ENCODE measurements around the gene UTS2R.

The UTS2R gene

GRCh38 chr17:82334622-82335394 is 36.8 kb upstream of the UTS2R start:
- Histone ChIP-seq H3K23ac (ENCODE audit: low read length) (no peak overlapping the region), H4K12ac (ENCODE audit: low read depth, low read length) (no peak overlapping the region), H3K4me1 (ENCODE audit: control insufficient read depth in 1 of 2, insufficient read depth in 2 of 2, low read length in 2 of 2) (peaks cover 20 to 25% of the 10 kb centered on the region in 2 experiments), H3K4me3 (ENCODE audit: low read depth, low read length) (peak overlapping the region; percentile 12), H3K18ac (ENCODE audit: low read length) (no peak overlapping the region), H2AK5ac (ENCODE audit: low read length) (no peak overlapping the region), H2BK5ac (ENCODE audit: low read depth, low read length, poor library complexity) (no peak overlapping the region), H3K4ac (ENCODE audit: low read depth, low read length) (no peak overlapping the region), H2AFZ (ENCODE audit: insufficient read depth, low read length, poor library complexity) (no peak overlapping the region), H3K79me2 (ENCODE audit: control insufficient read depth, insufficient read depth, low read length, poor library complexity) (peaks cover 8% of the 10 kb centered on the region), H4K91ac (ENCODE audit: low read depth, low read length) (no peak overlapping the region), H3K27me3 (ENCODE audit: insufficient read depth, low read length) (peaks cover 29% of the 10 kb centered on the region), H3K79me1 (ENCODE audit: low read length) (peaks cover 11% of the 10 kb centered on the region), H3K9me3 (ENCODE audit: insufficient read depth, low read depth, low read length) (peaks cover 8% of the 10 kb centered on the region), H3K27ac (ENCODE audit: low read depth, low read length) (no peak overlapping the region), H3K9ac (ENCODE audit: low read length) (no peak overlapping the region), H3K36me3 (ENCODE audit: control insufficient read depth in 1 of 2, insufficient read depth in 2 of 2, low read length in 2 of 2) (no peaks in the 10 kb centered on the region), H3K4me2 (ENCODE audit: low read length) (no peak overlapping the region), H3K14ac (ENCODE audit: low read length) (no peak overlapping the region), H2BK120ac (ENCODE audit: insufficient read depth, low read length, poor library complexity) (no peak overlapping the region), H2BK12ac (ENCODE audit: low read length) (no peak overlapping the region), H4K8ac (ENCODE audit: low read depth, low read length) (no peak overlapping the region)
- no peak for DNase-seq
- no CpG with 5 or more reads among the region's 16 CpGs for whole genome bisulfite sequencing (ENCODE audit: extremely low coverage, insufficient coverage, insufficient read length)

- H2BK120ac ChIP-seq (ENCODE audit: insufficient read depth, low read length, poor library complexity) = peak overlapping the region; percentile 85
- WGBS (ENCODE audit: extremely low coverage, insufficient coverage, insufficient read length) = no CpG with 5 or more reads among the region's 29 CpGs
- H3K27me3 ChIP-seq (ENCODE audit: insufficient read depth, low read length) = peaks cover 10% of the 10 kb centered on the region
- peak overlapping the region; percentile 96 for H2BK12ac ChIP-seq (ENCODE audit: low read length)
- H2AFZ ChIP-seq (ENCODE audit: insufficient read depth, low read length, poor library complexity) = peak overlapping the region; percentile 55
- peak overlapping the region; percentile 96 for H3K4ac ChIP-seq (ENCODE audit: low read depth, low read length)
- H3K14ac ChIP-seq (ENCODE audit: low read length) = peak overlapping the region; percentile 79
- peaks cover 11 to 16% of the 10 kb centered on the region in 2 experiments for H3K4me1 ChIP-seq (ENCODE audit: control insufficient read depth in 1 of 2, insufficient read depth in 2 of 2, low read length in 2 of 2)
- peaks cover 11% of the 10 kb centered on the region for H3K79me1 ChIP-seq (ENCODE audit: low read length)
- peak overlapping the region; percentile 93 for H2AK5ac ChIP-seq (ENCODE audit: low read length)
- H4K91ac ChIP-seq (ENCODE audit: low read depth, low read length) = peak overlapping the region; percentile 89
- peak overlapping the region; percentile 2 for H3K9ac ChIP-seq (ENCODE audit: low read length)
- H3K18ac ChIP-seq (ENCODE audit: low read length) = peak overlapping the region; percentile 97
- peak overlapping the region; percentile 78 for H4K8ac ChIP-seq (ENCODE audit: low read depth, low read length)
- no peaks in the 10 kb centered on the region for H3K36me3 ChIP-seq (ENCODE audit: control insufficient read depth in 1 of 2, insufficient read depth in 2 of 2, low read length in 2 of 2)
- H4K12ac ChIP-seq (ENCODE audit: low read depth, low read length) = peak overlapping the region; percentile 29
- H3K79me2 ChIP-seq (ENCODE audit: control insufficient read depth, insufficient read depth, low read length, poor library complexity) = peaks cover 8% of the 10 kb centered on the region
- H3K9me3 ChIP-seq (ENCODE audit: insufficient read depth, low read depth, low read length) = peaks cover 13% of the 10 kb centered on the region
- peak overlapping the region; percentile 52 for H3K4me2 ChIP-seq (ENCODE audit: low read length)
- peak overlapping the region; percentile 58 for H2BK5ac ChIP-seq (ENCODE audit: low read depth, low read length, poor library complexity)
- H3K4me3 ChIP-seq (ENCODE audit: low read depth, low read length) = peak overlapping the region; percentile 42
- peak overlapping the region; percentile 75 for H3K27ac ChIP-seq (ENCODE audit: low read depth, low read length)
- no peak overlapping the region for H3K23ac ChIP-seq (ENCODE audit: low read length)
- DNase-seq = peak; percentile 43 to 65
These were observed 32.5 kb upstream of the UTS2R start for GRCh38 chr17:82338858-82339633.

DNA sequence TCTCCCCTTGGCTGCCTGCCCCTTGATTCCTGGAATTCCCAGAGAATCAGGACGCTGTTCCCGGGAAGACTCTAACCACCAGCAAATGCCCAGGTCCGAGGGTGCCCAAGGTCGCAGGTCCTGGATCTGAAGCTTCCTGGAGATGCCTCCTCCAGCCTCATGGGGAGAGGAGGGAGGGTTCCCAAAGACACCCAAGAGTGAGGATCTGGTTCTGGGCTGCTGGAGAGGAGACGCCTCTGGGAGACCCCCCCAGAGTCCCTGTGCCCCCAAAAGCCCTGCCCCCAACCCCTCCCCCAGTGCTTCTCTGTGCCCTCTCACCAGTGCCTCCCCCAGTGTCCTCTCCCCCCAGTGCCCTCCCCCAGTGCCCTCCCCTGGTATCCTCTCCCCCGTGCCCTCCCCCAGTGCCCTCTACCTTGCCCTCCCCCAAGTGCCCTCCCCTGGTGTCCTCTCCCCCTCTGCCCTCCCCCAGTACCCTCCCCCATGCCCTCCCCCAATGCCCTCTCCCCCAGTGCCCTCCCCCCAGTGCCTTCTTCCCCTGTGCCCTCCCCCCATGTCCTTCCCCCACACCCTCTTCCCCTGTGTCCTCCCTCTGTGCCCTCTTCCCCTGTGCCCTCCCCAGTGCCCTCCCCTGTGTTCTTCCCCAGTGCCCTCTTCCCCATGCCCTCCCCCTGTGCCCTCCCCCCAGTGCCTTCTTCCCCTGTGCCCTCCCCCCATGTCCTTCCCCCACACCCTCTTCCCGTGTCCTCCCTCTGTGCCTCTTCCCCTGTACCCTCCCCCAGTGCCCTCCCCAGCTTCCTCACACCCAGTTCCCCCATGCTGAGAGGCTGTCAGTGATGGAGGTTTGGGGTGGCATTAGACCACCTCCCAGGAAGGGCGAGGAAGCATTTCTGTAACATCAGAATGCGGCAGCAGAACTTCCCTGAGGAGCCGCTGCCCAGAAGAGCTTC is 31.7 kb upstream of the UTS2R start:
- no peaks in the 10 kb centered on the region for H3K36me3 ChIP-seq (ENCODE audit: control insufficient read depth in 1 of 2, insufficient read depth in 2 of 2, low read length in 2 of 2)
- peak overlapping the region; percentile 75 for H3K27ac ChIP-seq (ENCODE audit: low read depth, low read length)
- no CpG with 5 or more reads among the region's 10 CpGs for WGBS (ENCODE audit: extremely low coverage, insufficient coverage, insufficient read length)
- peaks cover 14 to 24% of the 10 kb centered on the region in 2 experiments for H3K4me1 ChIP-seq (ENCODE audit: control insufficient read depth in 1 of 2, insufficient read depth in 2 of 2, low read length in 2 of 2)
- peaks cover 1% of the 10 kb centered on the region for H3K27me3 ChIP-seq (ENCODE audit: insufficient read depth, low read length)
- DNase-seq = no peak
- H4K12ac ChIP-seq (ENCODE audit: low read depth, low read length) = peak overlapping the region; percentile 29
- peaks cover 14% of the 10 kb centered on the region for H3K79me1 ChIP-seq (ENCODE audit: low read length)
- H4K8ac ChIP-seq (ENCODE audit: low read depth, low read length) = peak overlapping the region; percentile 78
- no peak overlapping the region for H3K23ac ChIP-seq (ENCODE audit: low read length)
- peak overlapping the region; percentile 93 for H2AK5ac ChIP-seq (ENCODE audit: low read length)
- H2AFZ ChIP-seq (ENCODE audit: insufficient read depth, low read length, poor library complexity) = peak overlapping the region; percentile 55
- peaks cover 8% of the 10 kb centered on the region for H3K79me2 ChIP-seq (ENCODE audit: control insufficient read depth, insufficient read depth, low read length, poor library complexity)
- peak overlapping the region; percentile 82 for H2BK120ac ChIP-seq (ENCODE audit: insufficient read depth, low read length, poor library complexity)
- peak overlapping the region; percentile 52 for H3K4me2 ChIP-seq (ENCODE audit: low read length)
- peaks cover 8% of the 10 kb centered on the region for H3K9me3 ChIP-seq (ENCODE audit: insufficient read depth, low read depth, low read length)
- H3K9ac ChIP-seq (ENCODE audit: low read length) = peak overlapping the region; percentile 2
- peak overlapping the region; percentile 96 for H2BK12ac ChIP-seq (ENCODE audit: low read length)
- peak overlapping the region; percentile 42 for H3K4me3 ChIP-seq (ENCODE audit: low read depth, low read length)
- peak overlapping the region; percentile 97 for H3K18ac ChIP-seq (ENCODE audit: low read length)
- peak overlapping the region; percentile 80 for H4K91ac ChIP-seq (ENCODE audit: low read depth, low read length)
- H2BK5ac ChIP-seq (ENCODE audit: low read depth, low read length, poor library complexity) = peak overlapping the region; percentile 58
- peak overlapping the region; percentile 52 for H3K14ac ChIP-seq (ENCODE audit: low read length)
- peak overlapping the region; percentile 96 for H3K4ac ChIP-seq (ENCODE audit: low read depth, low read length)
